ENCODE results near the gene FCN1.

The FCN1 gene

DNA sequence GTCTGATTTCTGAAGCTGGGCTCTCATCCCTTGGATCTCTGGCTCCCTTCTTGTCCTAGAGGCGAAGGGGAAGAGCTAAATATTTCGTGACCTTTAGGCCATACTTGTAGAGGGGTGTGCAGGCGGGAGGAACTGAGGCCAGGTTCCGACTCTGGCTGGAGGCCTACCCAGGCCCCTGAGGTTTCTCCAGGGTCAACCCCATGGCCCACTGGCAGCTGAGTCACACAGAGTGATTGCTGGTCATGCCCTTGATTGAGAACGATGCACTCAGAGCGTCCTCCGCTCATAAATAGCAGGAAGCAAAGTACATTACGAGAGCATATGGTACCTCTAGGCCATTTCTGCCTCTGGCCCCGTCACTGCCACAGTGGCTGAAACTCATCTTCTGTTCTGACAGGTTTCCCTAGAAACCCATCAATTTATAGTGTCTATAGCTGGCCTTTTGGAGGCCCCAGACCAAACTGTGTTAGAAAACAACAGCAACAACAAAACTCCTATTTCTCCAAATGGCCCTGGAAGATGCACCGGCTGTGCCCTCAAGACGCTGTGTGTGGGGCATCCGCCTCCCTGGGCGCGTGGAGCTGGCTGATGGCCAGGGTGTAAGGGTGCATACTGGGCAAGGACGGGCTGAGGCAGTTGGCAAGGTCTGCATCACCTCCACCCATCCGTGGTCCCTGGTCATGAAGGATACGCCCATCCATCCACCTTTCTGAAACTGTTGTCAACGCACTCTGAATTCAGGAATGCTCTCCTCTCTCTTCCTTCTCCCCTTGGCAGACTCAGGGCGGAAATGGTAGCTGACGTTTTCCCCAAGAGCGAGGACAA, 32.9 kb upstream of the FCN1 start:
- no peak for DNase-seq

DNA sequence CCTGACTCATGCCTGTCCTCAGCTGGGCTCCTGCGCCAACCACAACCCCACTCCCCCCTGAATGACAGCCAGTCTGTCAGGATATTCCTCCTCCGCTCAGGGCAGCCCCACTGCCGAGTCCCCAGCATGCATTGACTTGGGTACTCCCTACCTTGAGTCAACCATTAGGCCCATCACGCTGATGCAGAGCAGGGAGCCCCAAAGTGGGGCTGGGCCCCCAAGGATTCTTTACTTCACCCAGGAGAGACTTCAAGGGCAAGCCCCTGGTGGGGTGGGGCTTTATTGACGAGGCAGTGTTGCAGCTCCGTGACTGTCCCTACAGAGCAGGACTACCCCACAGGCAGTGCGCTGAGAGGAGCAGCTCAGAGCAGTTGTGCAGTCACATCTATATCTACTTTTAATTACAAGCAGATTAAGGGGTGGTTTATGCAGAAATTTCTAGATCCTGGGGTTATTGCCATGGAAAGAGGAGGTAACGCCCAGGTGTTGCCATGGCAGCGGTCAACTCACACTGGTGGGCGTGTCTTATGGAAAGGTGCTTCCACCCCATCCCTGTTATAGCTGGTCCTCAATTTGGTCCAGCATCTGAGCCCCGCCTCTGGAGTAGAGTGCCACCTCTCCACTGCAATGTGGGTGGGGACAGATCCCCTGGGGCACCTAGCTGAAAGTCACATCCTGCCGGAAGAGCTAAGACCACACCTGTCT, 32.1 kb upstream of the FCN1 start:
- DNase-seq: no peak

DNA sequence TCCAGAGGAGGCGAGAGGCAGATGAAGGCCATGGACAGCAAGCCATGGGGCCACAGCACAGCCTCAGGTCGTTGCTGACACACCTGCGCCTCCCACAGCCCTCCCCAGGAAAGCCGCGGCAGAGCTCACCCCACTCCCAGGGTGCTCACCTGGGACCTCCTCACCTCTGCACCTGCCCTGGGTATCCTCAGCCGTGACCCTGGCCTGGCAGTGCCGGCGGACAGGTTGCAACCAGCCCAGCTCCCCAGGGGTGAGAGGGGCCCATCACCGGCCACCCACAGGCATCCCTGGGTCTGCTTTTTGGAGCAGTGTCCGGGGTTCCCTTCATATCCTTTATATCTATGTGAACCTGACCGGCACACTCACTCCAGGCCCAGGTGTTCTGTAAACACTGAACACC, 30.4 kb upstream of the FCN1 start:
- no peak for DNase-seq

DNA sequence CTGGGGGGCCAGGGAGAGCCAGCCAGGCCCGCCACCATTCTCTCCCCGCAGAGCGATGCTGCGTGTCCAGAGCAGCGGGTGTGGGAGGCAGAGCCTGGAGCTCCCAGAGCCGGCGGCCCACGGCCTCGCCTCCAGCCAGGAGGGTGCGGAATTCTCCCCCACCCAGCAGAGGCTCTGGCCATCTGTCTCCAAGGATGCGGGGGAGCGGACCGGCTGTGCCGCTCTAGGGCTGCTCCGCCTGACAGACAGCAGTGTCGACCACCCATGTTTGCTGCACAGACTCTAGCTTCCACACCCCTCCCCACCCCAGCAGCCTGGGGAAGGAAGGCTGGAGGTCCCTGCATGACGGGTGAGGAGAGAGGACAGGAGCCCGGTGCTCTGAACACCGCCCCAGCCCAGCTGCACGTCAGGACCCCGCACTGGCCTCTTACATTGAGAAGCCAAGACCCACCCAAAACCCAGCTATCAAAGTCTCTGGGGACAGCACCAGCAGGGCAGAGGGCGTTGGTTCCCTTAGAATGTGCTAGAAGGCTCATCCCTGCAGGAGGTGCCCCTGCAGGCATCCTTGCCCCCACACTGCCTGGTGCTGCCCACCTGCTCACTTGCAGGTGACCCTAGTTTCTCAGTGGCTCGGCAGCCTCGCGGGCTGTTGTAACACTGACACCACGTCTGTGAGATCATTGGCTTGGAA, 29.7 kb upstream of the FCN1 start:
- no peak for DNase-seq

DNA sequence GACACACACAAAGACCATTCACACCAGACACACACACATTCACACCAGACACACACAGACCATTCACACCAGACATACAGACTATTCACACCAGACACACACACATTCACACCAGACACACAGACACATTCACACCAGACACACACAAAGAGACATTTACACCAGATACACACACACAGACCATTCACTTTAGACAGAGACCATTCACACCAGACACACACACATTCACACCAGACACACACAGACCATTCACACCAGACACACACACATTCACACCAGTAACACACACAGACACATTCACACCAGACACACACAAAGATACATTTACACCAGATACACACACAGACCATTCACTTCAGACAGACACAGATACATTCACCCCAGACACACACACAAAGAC, 29.0 kb upstream of the FCN1 start:
- no peak for DNase-seq

DNA sequence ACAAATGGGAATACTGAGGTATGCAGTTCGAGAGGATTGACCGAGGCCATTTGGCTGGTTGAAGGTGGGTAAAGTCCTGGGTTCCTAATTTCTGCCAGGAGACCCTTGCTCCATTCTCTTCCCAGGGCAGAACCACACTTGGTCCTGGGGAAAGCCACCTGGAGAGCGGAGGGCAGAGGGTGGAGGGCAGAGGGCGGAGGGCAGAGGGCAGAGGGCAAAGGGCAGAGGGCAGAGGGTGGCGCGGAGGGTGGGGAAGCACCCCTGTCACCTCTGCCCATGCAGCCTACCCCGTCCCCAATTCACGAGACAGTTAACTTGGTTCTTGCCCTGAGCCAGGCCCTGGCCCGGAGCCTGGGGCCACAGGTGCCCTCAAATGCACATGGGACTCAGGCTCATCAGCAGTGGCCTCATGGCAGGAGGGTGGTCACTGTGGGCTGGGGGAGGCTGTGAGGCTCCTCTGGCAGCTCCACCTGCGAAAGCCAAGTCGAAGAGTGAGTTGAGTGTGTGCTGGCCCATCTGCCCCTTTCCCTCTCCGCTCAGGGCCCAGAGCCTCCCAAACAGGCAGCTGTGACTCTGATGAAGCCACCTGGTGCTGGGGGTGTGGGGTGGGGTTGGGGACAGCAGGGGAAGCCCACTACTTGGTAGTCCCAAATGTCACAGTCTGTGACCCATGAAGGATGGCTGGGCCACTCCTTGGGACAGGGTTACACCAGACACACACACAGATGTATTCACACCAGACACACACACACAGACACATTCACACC, 28.0 kb upstream of the FCN1 start:
- DNase-seq: no peak

DNA sequence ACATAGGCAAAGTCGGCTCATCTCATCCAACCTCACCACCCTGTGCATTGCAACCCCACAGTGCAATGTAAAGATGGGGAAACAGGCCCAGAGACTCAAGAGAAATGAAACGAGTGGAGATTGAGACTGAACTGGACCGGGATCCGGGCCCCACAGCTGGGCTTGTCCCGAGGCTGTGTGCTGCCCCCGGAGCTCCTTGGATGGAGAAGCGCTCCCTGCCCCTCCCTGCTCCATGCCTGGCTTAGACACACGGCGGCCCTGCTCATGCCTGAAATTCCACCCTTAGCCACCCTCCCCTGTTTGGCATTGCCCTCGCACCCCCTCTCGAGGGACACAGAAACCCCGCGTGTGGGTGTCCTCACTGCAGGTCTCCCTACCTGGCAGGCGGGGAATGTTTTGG, 27.2 kb upstream of the FCN1 start:
- no peak for DNase-seq

DNA sequence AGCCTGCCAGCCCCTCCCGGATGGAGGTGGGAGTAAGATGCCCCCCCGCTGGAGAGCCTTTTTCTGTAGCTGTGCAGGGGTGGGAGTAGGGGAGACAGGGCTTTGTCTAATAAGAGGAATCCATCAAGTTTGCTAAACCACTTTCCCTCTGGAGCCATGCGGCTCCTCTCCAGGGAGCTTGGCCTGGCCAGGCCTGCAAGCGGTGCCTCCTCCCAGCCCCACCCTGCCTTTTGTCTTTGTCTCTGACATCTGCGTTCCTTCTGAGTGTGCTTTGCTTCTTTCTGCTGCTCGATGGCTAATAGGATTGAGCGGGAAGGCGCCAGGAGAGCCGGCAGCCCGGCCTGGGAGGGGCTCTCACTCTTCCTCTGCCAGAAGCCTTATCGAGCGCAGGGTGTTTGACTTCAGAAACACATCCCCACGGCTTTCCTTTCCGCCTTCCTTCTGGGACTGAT, 26.7 kb upstream of the FCN1 start:
- no peak for DNase-seq

DNA sequence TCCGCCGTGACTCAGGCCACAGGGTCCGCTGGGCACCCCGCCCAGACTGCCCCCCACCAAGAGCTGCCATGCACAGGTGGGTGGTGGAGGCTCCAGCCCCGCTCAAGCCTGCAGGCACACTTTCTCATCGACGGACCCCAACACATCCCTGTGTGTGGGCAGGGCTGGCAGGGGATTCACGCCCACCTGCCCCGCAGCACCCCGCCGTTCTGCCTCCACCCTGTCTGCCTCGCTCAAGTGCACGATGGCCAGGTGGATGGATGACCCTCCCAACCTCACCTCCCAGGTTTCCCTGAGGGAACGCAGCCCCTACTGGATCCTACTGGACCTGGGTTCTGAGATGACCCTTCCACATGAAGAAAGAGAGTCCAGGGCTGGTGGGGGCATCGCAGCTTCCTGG, 26.1 kb upstream of the FCN1 start:
- DNase-seq: no peak

DNA sequence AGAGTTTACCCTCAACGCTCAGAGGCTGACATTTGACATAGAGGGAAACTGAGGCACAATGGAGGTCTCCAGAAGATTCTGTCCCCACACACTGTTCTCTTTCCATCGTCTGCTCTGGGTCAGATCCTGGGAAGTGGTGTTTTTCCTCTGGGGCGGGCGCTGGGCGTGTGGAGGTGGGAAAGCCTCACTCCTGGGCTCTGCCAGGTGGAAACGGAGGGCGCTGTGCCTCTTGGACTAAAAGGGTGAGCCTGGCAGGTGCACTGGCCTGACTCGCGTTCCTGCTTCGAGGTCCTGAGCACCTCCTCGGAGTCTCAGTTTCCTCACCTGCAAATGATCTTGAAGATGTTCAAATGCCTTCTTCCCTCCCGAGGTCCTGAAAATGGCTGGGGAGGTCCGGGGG, 25.7 kb upstream of the FCN1 start:
- DNase-seq: no peak

DNA sequence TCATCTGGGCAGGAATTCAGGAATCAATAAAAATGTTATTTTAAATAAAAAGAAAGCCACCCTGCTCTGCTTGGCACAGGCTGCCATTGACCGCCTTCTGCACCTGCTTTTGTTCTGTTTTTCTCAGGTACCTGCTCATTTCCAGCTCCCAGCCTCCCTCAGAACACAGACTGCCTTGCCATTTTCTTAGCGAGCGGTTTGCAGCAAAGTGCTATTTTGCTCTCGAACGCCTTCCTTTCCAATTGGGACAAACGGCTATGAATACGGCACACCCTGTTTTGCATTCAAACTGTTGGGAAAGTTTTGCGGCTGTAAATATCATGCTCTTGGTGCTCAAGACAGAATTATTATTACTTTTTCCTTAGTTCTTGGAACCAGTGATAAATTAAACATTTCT, 25.1 kb upstream of the FCN1 start:
- no peak for DNase-seq

DNA sequence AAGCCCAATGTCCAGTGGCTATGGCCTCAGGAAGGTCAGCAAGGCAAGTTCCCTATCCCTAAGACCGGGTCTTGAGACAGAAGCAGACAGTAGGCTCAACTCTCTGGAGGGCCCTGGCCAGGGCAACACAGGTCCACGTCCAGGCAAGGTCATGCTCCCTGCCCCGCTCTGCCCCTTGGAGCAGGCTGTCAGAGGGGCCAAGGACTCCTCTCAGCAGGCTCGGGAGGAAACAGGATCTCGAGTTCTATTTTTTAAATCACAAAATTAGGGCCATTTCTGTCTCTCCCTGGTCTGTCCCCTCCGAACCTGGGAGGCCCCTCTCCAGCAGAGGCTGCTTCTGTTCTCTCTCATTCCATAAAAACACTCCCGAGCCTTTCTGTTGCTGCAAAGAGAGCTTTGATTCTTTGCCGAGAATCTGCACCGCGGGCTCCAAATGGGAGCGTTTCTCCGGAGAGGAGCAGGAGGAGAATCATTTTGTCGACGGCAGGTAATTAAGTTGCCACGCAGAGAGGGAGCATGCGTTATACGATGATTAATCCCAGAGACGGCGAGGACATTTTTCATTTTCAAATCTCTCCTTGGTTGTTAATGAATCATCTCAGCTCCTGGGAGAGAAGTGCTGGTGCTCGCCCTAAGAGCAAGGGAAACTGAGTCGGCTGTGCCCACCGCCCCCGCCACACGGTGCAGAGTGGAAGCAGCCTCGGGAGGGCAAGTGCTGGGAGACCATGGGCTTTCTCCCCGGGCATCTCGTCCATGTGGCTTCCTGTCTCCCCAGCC, 24.5 kb upstream of the FCN1 start:
- no peak for DNase-seq

DNA sequence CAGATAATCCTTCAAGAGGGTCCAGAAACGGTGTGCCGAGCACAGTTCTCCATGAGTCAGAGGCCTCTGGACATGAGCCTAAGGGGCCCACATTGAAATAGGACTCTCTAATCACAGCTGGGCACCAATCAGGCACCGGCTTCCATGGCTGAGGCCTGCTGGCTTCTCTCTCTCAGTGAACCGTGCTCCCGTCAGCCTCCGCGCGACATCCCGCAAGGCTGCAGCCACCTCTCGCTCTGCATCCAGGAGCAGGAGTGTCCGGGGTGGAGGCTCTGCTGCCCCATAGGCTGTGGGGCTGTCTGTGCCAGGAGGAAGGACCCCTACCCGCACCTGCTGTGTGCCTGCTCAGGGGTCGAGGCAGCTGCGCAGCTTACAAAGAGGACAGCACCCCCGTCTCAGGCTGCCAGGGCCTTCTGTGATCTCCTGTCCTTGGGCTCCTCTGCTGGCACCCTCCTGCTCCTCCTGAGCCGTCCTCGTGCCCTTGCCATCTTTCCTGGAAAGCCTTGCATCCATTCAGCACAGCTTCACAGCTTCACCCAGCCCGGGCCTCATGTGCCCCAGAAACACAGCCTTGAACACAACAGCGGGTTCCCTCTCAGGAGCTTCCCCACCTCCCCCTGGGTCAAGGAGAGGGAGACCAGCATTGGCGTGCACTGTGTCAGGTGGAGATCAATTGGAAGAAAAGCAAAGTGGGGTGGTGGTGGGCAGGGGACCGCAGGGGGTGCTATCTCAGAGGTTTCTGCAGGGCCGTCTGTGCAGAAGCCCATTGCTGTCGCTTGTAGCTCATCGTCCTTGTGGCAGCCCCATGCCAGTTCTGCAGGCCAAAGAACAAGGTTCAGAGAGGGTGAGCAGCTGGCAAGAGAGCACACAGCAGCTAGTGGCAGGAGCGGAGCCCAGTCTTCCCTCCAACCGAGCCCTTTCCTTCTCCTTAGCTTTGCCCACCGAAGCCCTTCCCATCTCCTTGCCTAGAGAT, 22.8 kb upstream of the FCN1 start:
- no peak for DNase-seq

DNA sequence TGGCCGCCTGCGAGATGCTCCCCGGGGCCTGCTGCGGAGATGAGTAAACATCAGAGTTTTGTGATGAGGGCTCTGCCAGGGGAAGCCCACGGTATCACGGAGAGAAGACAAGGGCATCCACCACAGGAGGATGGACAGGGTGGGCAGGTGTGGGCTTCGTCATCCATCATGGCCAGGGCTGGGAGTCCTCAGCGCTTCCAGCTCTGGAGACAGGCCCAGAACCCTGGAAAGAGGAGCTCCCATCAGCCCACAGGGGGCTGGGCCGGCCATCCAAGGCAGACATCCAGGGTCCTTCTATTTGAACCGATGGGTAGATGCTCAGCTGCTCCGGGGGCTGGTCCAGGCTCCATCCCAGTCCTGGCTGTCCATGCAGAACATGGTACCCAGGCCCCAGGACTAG, 22.1 kb upstream of the FCN1 start:
- no peak for DNase-seq

DNA sequence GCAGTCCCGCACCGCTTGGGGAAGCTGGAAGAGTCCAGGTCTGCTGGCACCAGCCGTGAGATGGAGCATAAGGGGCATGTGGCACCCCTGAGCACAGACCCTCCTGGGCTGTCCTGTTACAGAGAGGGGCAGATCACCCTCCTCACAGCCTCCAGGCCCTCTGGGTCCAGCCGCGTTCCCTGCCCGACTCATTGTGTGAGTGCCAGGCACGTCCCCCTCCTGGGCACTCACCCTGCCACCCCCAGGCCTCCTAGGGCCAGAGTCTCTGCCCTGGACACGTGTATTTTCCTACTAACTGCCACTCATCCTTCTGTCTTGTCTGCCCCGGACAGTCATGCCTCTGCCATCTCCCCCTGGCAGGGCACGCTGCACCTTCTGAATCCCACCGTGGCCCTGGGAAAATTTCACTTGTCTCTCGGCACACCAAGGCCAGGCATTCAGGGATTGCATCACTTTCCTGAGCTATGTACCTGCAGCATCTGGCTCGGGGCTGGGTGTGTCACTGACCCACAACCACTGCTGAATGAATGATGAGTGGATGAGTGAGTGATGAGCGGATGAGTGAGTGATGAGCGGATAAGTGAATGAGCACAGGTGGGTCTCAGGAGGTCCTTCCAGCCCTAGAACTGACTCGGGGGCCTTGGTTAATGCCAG, 21.5 kb upstream of the FCN1 start:
- DNase-seq: no peak

DNA sequence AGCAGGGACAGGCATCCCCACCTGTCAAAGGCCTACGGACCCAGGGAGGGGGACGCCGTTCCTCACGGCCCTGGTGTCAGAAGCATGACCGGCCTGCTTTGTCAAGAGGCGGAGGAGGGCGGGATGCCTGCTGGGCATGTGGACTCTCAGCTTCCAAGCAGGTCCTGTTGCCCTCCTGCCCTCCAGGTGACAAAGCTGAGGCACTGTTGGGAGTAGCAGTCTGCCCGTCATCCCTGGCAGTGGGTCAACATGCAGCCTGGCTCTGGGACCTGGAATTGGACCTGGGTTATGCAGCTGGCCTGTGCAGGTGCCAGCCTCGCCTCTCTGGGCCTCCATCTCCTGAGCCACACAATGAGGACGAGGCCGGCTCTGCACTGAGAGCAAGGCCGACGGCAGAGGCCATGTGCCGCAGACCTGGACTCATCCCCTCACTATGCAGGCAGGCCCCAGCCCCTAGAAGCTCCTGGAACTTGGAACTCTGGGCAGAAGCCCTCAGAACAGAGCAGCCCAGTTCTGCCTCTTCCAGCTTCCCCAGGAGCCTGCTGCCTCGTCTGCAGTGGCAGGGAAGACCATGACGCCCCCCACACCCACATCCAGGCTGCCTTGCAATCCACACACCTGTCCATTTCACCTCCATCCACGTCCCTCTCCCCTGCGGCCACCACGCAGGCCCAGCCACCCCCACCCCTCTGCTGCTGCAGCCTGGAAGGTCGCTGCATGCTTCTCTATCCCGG, 20.8 kb upstream of the FCN1 start:
- DNase-seq: no peak

DNA sequence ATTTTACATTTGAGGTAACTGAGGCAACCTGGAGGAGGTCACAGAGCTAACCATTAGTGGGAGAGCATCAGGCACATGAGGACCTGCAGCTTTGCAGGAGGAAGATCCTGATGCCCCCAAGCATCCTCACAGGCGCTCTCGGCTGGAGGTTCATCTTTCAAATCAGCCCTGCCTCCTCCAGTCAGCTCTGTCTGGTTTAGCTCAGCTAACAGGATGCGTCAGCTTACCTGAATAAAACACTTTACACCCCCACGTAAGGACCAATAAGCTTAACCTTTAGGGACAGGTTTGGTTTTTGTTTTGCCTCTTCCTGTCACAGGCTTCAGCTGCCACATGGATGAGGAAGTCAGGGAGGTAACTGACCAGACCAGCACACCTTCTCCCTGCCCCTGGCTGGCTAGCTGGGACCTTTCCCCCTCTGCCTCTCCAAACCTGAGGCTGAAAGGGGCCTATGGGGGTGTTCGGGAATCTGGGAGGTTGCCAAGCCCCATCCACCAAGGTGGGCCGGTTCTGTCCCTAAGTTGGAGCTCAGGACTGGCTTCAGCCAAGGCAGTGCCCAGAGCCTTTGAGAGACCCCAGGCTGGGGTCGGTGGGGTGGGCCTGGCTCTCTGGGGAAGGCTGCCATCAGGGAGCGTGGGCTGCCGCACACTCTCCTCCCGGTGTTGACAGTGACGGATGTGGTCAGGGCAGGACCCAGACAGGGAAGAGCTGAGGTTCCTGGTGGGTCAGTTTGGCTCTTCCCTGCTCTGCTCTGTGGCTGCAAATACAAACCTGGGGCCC, 20.0 kb upstream of the FCN1 start:
- no peak for DNase-seq

DNA sequence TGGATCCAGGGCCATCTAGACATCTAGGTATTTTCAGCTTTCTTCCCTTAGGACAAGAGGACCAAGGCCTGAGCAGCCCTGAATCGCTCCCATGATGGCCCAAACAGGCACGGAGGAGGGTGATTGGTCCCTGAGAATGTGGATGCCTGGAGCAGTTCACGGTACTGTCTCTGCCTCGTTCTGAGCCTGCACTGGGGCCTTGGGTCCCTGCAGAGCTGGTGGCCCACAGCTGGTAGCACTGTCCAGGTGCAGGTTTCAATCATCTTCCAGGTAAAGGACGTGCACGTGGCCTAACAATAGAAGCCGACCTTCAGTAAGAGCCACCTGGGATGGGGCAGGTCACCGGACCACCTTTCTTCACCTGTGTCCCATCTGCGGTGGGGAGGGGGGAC, 19.4 kb upstream of the FCN1 start:
- DNase-seq: no peak
